Prostate gland (tissue), 2 donors: ENCODE results near the gene RIPOR2. TPM values are rescaled to one million over a fixed set of nuclear protein-coding genes. Genes with fewer than 3 reads are reported as not detected.

ENCODE experiments used
- DNase-seq: peaks from one replicate; pipeline ENCODE4 v3.0.0-alpha.2; 2019; ENCODE audit warnings: low spot score
- H3K27ac ChIP-seq, 2 donors: fragments of 200-600 bp; sonication (generic); 2 replicates each; pipeline ENCODE4 v1.5.1; 2017 to 2019
- H3K27me3 ChIP-seq: fragments of 200-600 bp; sonication (generic); replicated peaks from 2 replicates; pipeline ENCODE4 v1.5.1; 2019; ENCODE audit not compliant: insufficient read depth
- H3K36me3 ChIP-seq, 2 donors: fragments of 200-600 bp; sonication (generic); 1 replicate in 1 of 2; 2 replicates in 1 of 2; pipeline versions ENCODE4 v1.5.1 to v1.8.1; 2017 to 2019
- H3K4me1 ChIP-seq: fragments of 200-600 bp; sonication (generic); replicated peaks from 2 replicates; pipeline ENCODE4 v1.5.1; 2019
- H3K4me3 ChIP-seq, 2 donors: fragments of 200-600 bp; sonication (generic); 2 replicates each; pipeline ENCODE4 v1.5.1; 2017 to 2019
- H3K9me3 ChIP-seq: fragments of 200-600 bp; sonication (generic); 2 replicates; pipeline ENCODE4 v1.5.1; 2017
- POLR2A ChIP-seq: fragments of 450-650 bp; IDR thresholded peaks from one replicate; pipeline ENCODE4 v1.6.1; 2016; ENCODE audit warnings: antibody characterized with exemption, mild to moderate bottlenecking
- POLR2AphosphoS5 ChIP-seq: sonication (generic); formaldehyde crosslinking; IDR thresholded peaks from one replicate; pipeline ENCODE4 v1.6.1; 2017; ENCODE audit warnings: antibody characterized with exemption
- WGBS: methylation state at CpG from one replicate; pipeline ENCODE4 v1.1.5; 2018; 5-methylcytosine and 5-hydroxymethylcytosine counted together
- intact Hi-C: fragments of 100-400 bp; cut with DNase I; formaldehyde crosslinking; loops from one replicate; pipeline ENCODE4 v1.14.2; 2022
- total RNA-seq, 2 donors: library from RNA; depleted of rRNA; stranded (reverse); fragments of >200 nt; gene quantifications; one replicate each; pipeline ENCODE4 v1.1.0, GENCODE V29; 2016
- TF ChIP-seq, protein P1 (sequence below), 4 experiments: fragments of 200-600 bp in 2 of 4; fragments of 450-650 bp in 2 of 4; sonication (generic) in 2 of 4; IDR thresholded peaks; 1 replicate in 3 of 4; 2 replicates in 1 of 4; pipeline ENCODE4 v1.5.1; 2016 to 2019; ENCODE audit warnings: antibody characterized with exemption in 4 of 4, mild to moderate bottlenecking in 2 of 4, moderate library complexity in 2 of 4

RIPOR2 gene
- total RNA-seq, 2 donors from 2014 or later, result 16.1 to 23.7 TPM

DNA sequence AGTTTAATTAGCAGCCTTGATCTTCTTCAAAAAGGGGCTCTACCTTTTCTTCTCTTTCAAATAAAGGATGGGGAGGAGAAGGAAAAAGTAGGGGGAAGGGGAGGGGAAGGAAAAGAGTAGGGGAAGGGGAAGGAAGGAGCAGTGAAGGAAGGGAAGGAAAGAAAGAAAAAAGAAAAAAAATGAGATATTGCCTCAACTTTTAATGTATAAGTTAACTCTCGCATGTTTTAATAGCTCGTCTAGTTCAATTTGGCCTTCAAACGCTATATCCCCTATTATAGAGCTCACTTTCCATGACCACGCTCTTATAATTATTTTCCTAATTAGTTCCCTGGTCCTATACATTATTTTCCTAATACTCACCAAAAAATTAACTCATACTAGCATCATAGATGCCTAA is 11.9 kb upstream of the RIPOR2 start:
- H3K9me3 ChIP-seq, result no peaks in the 10 kb centered on the region
- H3K36me3 ChIP-seq, result no peaks in the 10 kb centered on the region
- no peak overlapping the region for H3K4me3 ChIP-seq
- TF ChIP-seq, protein P1, sequence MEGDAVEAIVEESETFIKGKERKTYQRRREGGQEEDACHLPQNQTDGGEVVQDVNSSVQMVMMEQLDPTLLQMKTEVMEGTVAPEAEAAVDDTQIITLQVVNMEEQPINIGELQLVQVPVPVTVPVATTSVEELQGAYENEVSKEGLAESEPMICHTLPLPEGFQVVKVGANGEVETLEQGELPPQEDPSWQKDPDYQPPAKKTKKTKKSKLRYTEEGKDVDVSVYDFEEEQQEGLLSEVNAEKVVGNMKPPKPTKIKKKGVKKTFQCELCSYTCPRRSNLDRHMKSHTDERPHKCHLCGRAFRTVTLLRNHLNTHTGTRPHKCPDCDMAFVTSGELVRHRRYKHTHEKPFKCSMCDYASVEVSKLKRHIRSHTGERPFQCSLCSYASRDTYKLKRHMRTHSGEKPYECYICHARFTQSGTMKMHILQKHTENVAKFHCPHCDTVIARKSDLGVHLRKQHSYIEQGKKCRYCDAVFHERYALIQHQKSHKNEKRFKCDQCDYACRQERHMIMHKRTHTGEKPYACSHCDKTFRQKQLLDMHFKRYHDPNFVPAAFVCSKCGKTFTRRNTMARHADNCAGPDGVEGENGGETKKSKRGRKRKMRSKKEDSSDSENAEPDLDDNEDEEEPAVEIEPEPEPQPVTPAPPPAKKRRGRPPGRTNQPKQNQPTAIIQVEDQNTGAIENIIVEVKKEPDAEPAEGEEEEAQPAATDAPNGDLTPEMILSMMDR (IDR thresholded peaks at IDR 0.05), result no peak
- TF ChIP-seq POLR2AphosphoS5 (no peak), POLR2A (no peak)
- no peak for DNase-seq
- no peak overlapping the region for H3K27ac ChIP-seq
- H3K4me1 ChIP-seq, result no peaks in the 10 kb centered on the region
- intact Hi-C loops, result no loop called here
- WGBS, result 97% methylated on average over 4 of the region's 4 CpGs
- peaks cover 2% of the 10 kb centered on the region for H3K27me3 ChIP-seq

DNA sequence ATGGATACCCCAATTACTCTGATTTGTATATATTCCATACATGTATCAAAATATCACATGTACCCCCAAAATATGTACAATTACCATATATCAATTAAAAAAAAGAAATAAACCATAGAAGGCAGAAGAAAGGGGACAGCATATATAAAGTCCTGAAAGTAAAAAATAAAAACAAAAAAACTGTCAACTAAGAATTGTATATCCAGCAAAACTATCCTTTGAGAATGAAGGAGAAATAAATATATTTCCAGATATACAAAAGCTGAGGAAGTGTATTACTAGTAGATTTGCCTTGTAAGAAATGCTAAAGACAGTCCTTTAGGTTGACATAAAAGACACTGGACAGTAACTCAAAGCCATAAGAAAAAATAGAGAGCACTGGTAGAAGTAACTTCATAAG is 9.3 kb upstream of the RIPOR2 start:
- Histone ChIP-seq H3K4me1 (no peaks in the 10 kb centered on the region), H3K27ac (no peak overlapping the region), H3K27me3 (peaks cover 6% of the 10 kb centered on the region), H3K36me3 (no peaks in the 10 kb centered on the region), H3K9me3 (no peaks in the 10 kb centered on the region), H3K4me3 (no peak overlapping the region)
- TF ChIP-seq, protein P1 (IDR thresholded peaks at IDR 0.05), result no peak
- TF ChIP-seq POLR2AphosphoS5 (no peak), POLR2A (no peak)
- intact Hi-C loops, result no loop called here
- DNase-seq, result no peak

DNA sequence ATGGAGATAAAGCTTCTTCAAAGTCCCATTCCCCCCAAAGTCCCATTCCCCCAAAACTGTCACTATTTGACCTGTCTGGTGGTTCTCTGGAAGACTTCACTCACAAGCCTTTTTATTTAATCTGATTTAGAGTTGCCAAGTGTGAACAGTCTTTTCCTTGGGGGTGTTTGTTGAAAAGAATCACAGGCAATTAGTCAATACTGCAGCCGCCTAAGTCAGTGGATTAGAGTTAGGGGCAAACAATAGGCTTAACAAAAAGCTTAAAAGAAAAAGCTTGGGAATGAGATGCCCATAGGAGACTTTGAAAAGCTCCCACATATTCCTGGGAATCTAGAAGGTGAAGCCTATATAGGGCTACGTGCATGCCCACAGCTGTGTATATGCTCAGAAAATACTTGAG is 8.0 kb upstream of the RIPOR2 start:
- Histone ChIP-seq H3K4me1 (no peaks in the 10 kb centered on the region), H3K27ac (no peak overlapping the region), H3K27me3 (peaks cover 3% of the 10 kb centered on the region), H3K4me3 (no peak overlapping the region), H3K9me3 (no peaks in the 10 kb centered on the region), H3K36me3 (no peaks in the 10 kb centered on the region)
- intact Hi-C loops, result no loop called here
- 71% methylated on average over 2 of the region's 2 CpGs for WGBS
- TF ChIP-seq, protein P1 (IDR thresholded peaks at IDR 0.05), result no peak
- no peak for TF ChIP-seq POLR2A
- TF ChIP-seq POLR2AphosphoS5, result no peak
- DNase-seq, result no peak

DNA sequence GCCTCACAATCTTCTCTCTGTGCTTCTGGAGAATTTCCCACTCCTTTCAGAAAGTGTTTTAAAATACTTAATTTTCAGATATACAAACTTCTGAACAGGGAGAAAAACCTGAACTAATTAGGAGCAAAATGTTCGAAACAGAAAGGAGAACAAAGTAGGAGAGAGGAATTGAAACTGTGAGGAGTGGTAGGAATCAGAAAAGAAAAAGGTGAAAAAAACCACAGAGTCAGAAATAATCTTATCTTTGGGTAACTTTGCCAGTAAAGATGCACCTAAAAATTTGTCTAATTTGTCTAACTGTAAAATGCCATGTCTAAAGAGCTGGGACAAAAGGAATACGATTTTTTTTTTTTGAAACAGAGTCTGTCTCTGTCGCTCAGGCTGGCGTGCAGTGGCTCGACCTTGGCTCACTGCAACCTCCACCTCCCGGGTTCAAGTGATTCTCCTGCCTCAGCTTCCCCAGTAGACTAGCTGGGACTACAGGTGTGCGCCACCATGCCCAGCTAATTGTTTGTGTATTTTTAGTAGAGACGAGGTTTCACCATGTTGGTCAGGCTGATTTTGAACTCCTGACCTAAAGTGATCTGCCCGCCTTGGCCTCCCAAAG is 4.7 kb upstream of the RIPOR2 start:
- 79% methylated on average over 9 of the region's 9 CpGs for WGBS
- H3K4me1 ChIP-seq, result no peaks in the 10 kb centered on the region
- TF ChIP-seq POLR2AphosphoS5 (no peak), POLR2A (no peak)
- TF ChIP-seq, protein P1 (IDR thresholded peaks at IDR 0.05), result no peak
- no peaks in the 10 kb centered on the region for H3K36me3 ChIP-seq
- peaks cover 3% of the 10 kb centered on the region for H3K27me3 ChIP-seq
- no peak for DNase-seq
- no peaks in the 10 kb centered on the region for H3K9me3 ChIP-seq
- H3K4me3 ChIP-seq, result no peak overlapping the region
- H3K27ac ChIP-seq, result no peak overlapping the region
- intact Hi-C loops, result no loop called here

DNA sequence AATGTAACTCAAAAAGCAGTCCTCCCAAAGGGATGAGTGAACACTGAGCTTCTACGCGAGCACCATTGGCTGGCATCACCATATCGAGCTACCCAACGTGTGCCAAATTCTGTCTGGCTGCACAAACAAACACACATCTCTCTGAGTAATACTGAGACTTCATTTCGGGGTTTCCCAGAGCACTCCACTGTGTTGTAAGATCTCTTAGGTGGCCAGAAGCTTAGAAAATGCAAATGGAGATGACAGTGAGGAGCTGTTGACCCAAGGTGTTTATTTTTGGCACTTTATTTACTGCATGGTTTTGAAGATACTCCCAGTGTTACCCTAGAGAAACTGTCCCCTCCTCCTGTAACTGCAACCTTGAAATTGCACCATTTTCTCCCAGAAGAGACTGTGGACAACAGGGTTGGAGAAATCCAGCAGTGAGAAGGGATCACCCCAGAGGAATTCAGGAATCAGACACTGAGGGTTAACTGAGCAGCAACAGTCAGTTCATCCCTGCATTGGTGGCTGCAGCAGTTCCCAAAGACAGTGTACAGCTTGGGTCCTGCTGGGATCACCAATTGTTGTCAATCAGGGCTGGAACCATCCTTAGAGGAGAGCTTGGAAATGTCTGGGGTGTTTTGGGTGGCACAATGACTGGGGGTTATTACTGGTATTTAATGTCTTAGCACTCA is 1.0 kb upstream of the RIPOR2 start:
- H3K27ac ChIP-seq, result no peak overlapping the region
- no peak for DNase-seq
- H3K27me3 ChIP-seq, result peaks cover 3% of the 10 kb centered on the region
- intact Hi-C loops, result no loop called here
- H3K36me3 ChIP-seq, result no peaks in the 10 kb centered on the region
- no peak overlapping the region for H3K4me3 ChIP-seq
- H3K4me1 ChIP-seq, result no peaks in the 10 kb centered on the region
- no peak for TF ChIP-seq POLR2AphosphoS5
- TF ChIP-seq, protein P1 (IDR thresholded peaks at IDR 0.05), result no peak
- no peak for TF ChIP-seq POLR2A
- no peaks in the 10 kb centered on the region for H3K9me3 ChIP-seq
- 56% methylated on average over 5 of the region's 5 CpGs for WGBS
